ENCODE data around the gene USP33. TPM values are rescaled to one million over a fixed set of nuclear protein-coding genes. Genes with fewer than 3 reads are reported as not detected.

Gene USP33
- polyA plus RNA-seq, 1 of the 3 experiments (the other 2 are of a cell fraction): 26.3 TPM

DNA sequence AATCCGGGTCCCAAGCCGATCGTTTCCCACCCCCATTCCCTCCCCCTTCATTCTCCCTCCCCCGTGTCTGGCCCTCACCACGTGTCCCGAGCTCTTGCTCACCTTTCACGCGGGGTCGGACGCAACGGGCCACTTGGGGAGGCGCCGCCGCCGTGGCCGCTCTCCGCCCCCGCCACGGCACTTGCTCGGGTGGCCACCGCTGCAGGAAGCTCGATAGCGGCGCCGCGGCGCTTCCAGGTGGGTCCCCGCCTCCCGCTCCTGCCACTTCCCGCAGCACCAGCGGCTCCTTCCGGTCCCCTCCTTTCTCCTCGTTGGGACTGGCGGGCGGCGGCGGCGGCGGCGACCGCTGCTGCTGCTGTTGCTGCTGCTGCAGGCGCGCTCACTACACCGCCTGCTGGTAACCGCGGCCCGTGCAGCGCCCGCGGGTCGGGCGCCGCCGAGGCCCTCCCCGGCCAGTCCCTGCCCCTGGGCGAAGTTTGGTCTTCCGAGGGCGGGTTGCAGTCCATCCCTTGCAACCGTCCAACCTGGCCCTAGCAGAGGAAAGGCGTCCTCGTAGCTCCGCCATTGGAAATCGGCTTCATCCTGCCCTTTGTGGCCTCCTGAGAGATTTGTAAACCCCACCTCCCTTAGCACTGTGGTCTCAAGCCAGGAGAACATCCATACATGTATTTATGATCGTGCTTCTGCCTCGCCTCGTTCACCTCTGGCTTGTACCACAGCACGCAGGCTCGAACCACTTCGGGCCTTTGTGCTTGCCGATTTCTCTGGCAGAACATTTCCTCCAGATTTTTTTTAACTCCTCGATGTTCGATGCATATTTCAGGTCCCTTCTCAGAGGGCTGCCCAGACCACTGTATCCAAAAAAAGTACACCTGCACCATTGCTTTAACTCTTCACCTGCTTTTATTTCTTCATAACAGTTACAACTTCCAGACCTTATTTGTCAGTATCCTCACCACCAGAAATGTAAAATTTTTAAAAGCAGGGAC is 76.2 kb downstream of the USP33 start:
- H2AFZ ChIP-seq (ENCODE audit: low read depth): peak overlapping the region; percentile 94
- peak overlapping the region; percentile 82 for H3K4me2 ChIP-seq
- no peaks in the 10 kb centered on the region for H3K9me2 ChIP-seq
- peak overlapping the region; percentile 88 for H3K9ac ChIP-seq
- peaks cover 11% of the 10 kb centered on the region; the same call in 1 of the 2 replicates for H4K20me1 ChIP-seq (ENCODE audit: insufficient read depth)
- peak overlapping the region; percentile 97 to 99 for H3K27ac ChIP-seq (ENCODE audit: low read depth in 2 of 2, low read length in 1 of 2)
- H3K36me3 ChIP-seq (replicated peaks in 1 of 2; ENCODE audit: control insufficient read depth in 1 of 2, insufficient read depth in 2 of 2, low read length in 1 of 2): peaks cover 0 to 10% of the 10 kb centered on the region in 2 experiments
- under 1% methylated on average over 44 of the region's 72 CpGs for WGBS (ENCODE audit: low lambda C conversion rate)
- ChIA-PET POLR2A (interaction anchor here (0.6 to 1.7 kb wide), 4 partner anchors 60 to 295 kb away, joined by 3 to 8 read pairs (median 4); partner anchors contain the start of gene MIGA1), CTCF (interaction anchor here (0.6 to 2.1 kb wide), 18 partner anchors 9 to 748 kb away, joined by 3 to 11 read pairs (median 4); partner anchors contain the start of gene MIGA1)
- H3K4me1 ChIP-seq (ENCODE audit: control insufficient read depth in 1 of 2, insufficient read depth in 2 of 2, low read depth in 1 of 2, low read length in 1 of 2): peaks cover 14 to 16% of the 10 kb centered on the region in 2 experiments; a peak in 3 of 4 replicates
- peaks cover 22% of the 10 kb centered on the region for H3F3A ChIP-seq (replicated peaks; ENCODE audit: insufficient read depth)
- H3K27me3 ChIP-seq (ENCODE audit: insufficient read depth): no peaks in the 10 kb centered on the region
- H3K4me3 ChIP-seq (ENCODE audit: low read depth in 2 of 2, low read length in 1 of 2): peak overlapping the region; percentile 72 to 94
- no peaks in the 10 kb centered on the region for H3K9me3 ChIP-seq
- no peak for TF ChIP-seq FOSL2 (IDR thresholded peaks at IDR 0.05; ENCODE audit: borderline replicate concordance, low read depth)
- TF ChIP-seq, protein P1, sequence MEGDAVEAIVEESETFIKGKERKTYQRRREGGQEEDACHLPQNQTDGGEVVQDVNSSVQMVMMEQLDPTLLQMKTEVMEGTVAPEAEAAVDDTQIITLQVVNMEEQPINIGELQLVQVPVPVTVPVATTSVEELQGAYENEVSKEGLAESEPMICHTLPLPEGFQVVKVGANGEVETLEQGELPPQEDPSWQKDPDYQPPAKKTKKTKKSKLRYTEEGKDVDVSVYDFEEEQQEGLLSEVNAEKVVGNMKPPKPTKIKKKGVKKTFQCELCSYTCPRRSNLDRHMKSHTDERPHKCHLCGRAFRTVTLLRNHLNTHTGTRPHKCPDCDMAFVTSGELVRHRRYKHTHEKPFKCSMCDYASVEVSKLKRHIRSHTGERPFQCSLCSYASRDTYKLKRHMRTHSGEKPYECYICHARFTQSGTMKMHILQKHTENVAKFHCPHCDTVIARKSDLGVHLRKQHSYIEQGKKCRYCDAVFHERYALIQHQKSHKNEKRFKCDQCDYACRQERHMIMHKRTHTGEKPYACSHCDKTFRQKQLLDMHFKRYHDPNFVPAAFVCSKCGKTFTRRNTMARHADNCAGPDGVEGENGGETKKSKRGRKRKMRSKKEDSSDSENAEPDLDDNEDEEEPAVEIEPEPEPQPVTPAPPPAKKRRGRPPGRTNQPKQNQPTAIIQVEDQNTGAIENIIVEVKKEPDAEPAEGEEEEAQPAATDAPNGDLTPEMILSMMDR (IDR thresholded peaks at IDR 0.05): peak; percentile 72
- TF ChIP-seq, protein P2, sequence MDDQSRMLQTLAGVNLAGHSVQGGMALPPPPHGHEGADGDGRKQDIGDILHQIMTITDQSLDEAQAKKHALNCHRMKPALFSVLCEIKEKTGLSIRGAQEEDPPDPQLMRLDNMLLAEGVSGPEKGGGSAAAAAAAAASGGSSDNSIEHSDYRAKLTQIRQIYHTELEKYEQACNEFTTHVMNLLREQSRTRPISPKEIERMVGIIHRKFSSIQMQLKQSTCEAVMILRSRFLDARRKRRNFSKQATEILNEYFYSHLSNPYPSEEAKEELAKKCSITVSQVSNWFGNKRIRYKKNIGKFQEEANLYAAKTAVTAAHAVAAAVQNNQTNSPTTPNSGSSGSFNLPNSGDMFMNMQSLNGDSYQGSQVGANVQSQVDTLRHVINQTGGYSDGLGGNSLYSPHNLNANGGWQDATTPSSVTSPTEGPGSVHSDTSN (IDR thresholded peaks at IDR 0.05): no peak; the same call in 1 of the 2 replicates
- TF ChIP-seq, protein P3, sequence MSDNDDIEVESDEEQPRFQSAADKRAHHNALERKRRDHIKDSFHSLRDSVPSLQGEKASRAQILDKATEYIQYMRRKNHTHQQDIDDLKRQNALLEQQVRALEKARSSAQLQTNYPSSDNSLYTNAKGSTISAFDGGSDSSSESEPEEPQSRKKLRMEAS (IDR thresholded peaks at IDR 0.05; ENCODE audit: low read depth): peak; percentile 77
- TF ChIP-seq GATA2 (CRISPR knock-in tag; IDR thresholded peaks at IDR 0.05): no peak
- no peak for TF ChIP-seq RCOR1 (IDR thresholded peaks at IDR 0.05; ENCODE audit: low read length)
- TF ChIP-seq RFX5 (IDR thresholded peaks at IDR 0.05; ENCODE audit: low read length): no peak
- 0 out of 2 replicates have a peak, but pooled peaks have one; percentile 12 for TF ChIP-seq TAF1 (IDR thresholded peaks at IDR 0.05; ENCODE audit: borderline replicate concordance, low read depth, low read length)
- no peak for TF ChIP-seq SIN3A (IDR thresholded peaks at IDR 0.05; ENCODE audit: borderline replicate concordance, low read depth, low read length)
- peak; percentile 55; the same call in 1 of the 2 replicates for TF ChIP-seq ELF1 (IDR thresholded peaks at IDR 0.05)
- TF ChIP-seq, protein P4, sequence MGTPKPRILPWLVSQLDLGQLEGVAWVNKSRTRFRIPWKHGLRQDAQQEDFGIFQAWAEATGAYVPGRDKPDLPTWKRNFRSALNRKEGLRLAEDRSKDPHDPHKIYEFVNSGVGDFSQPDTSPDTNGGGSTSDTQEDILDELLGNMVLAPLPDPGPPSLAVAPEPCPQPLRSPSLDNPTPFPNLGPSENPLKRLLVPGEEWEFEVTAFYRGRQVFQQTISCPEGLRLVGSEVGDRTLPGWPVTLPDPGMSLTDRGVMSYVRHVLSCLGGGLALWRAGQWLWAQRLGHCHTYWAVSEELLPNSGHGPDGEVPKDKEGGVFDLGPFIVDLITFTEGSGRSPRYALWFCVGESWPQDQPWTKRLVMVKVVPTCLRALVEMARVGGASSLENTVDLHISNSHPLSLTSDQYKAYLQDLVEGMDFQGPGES (IDR thresholded peaks at IDR 0.05; ENCODE audit: low read depth, low read length): no peak
- peak; percentile 43 for TF ChIP-seq CHD2 (IDR thresholded peaks at IDR 0.05; ENCODE audit: low read length, partially characterized antibody)
- TF ChIP-seq YY1 (IDR thresholded peaks at IDR 0.05; ENCODE audit: low read depth): 0 out of 2 replicates have a peak, but pooled peaks have one; percentile 43
- TF ChIP-seq MXI1 (IDR thresholded peaks at IDR 0.05; ENCODE audit: low read depth, low read length): peak; percentile 52; the same call in 1 of the 2 replicates
- TF ChIP-seq NRF1 (IDR thresholded peaks at IDR 0.05; ENCODE audit: low read depth, low read length): no peak
- no peak for TF ChIP-seq JUND (IDR thresholded peaks at IDR 0.05)
- peak; percentile 62 for TF ChIP-seq RAD21 (IDR thresholded peaks at IDR 0.05; ENCODE audit: low read length)
- peak; percentile 21; the same call in 1 of the 2 replicates for TF ChIP-seq TCF12 (IDR thresholded peaks at IDR 0.05)
- TF ChIP-seq SMC3 (IDR thresholded peaks at IDR 0.05; ENCODE audit: low read depth, low read length): peak; percentile 60
- peak; percentile 83 for TF ChIP-seq GABPA (IDR thresholded peaks at IDR 0.05; ENCODE audit: low read depth)
- 0 out of 2 replicates have a peak, but pooled peaks have one; percentile 5 for TF ChIP-seq NFIC (IDR thresholded peaks at IDR 0.05; ENCODE audit: borderline replicate concordance)
- no peak for TF ChIP-seq TEAD4 (IDR thresholded peaks at IDR 0.05; ENCODE audit: borderline replicate concordance, insufficient read depth)
- TF ChIP-seq, protein P5, sequence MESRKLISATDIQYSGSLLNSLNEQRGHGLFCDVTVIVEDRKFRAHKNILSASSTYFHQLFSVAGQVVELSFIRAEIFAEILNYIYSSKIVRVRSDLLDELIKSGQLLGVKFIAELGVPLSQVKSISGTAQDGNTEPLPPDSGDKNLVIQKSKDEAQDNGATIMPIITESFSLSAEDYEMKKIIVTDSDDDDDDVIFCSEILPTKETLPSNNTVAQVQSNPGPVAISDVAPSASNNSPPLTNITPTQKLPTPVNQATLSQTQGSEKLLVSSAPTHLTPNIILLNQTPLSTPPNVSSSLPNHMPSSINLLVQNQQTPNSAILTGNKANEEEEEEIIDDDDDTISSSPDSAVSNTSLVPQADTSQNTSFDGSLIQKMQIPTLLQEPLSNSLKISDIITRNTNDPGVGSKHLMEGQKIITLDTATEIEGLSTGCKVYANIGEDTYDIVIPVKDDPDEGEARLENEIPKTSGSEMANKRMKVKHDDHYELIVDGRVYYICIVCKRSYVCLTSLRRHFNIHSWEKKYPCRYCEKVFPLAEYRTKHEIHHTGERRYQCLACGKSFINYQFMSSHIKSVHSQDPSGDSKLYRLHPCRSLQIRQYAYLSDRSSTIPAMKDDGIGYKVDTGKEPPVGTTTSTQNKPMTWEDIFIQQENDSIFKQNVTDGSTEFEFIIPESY (IDR thresholded peaks at IDR 0.05; ENCODE audit: borderline replicate concordance, low read depth): 0 out of 2 replicates have a peak, but pooled peaks have one; percentile 15
- TF ChIP-seq, protein P6, sequence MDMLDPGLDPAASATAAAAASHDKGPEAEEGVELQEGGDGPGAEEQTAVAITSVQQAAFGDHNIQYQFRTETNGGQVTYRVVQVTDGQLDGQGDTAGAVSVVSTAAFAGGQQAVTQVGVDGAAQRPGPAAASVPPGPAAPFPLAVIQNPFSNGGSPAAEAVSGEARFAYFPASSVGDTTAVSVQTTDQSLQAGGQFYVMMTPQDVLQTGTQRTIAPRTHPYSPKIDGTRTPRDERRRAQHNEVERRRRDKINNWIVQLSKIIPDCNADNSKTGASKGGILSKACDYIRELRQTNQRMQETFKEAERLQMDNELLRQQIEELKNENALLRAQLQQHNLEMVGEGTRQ (IDR thresholded peaks at IDR 0.05; ENCODE audit: borderline replicate concordance, low read depth, low read length): peak; percentile 3; the same call in 1 of the 2 replicates
- DNase-seq: peak; percentile 92
- H3K79me2 ChIP-seq (ENCODE audit: insufficient read depth): peaks cover 40% of the 10 kb centered on the region

Data from SK-N-SH (cell line).